ENCODE data around the gene RFX4. TPM values are rescaled to one million over a fixed set of nuclear protein-coding genes. Genes with fewer than 3 reads are reported as not detected.

The RFX4 gene
- total and polyA plus RNA-seq, 9 of the 15 experiments (the other 6 are each of a cell fraction or from before 2014, with no cell fraction given), result not detected

DNA sequence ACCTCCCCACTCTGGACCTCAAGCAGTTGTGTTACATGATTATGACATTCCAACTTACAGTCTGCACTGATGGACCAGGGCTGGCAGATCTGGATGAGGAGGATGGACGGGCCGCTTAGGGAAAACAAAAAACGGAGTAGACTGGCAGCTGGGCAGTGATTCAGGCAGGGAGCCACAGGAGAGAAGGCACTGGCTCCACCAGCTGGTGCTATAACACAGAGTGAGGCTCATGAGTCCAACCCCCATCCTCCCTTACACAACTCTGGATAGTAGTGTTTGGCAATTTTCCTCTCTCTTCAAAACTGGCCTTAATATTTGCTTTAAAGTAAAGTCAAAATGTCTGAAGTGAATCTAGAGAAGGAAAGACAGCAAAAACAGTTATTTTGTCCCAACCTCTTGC, 181.9 kb downstream of the RFX4 start (continued):
- TF ChIP-seq MITF (IDR thresholded peaks at IDR 0.05) (no peak), ETV1 (tag; conservative IDR thresholded peaks at IDR 0.05; ENCODE audit: low read depth) (no peak), ZKSCAN3 (CRISPR knock-in tag; IDR thresholded peaks at IDR 0.05) (no peak), THRA (IDR thresholded peaks at IDR 0.05) (no peak), TBL1XR1 (IDR thresholded peaks at IDR 0.05; ENCODE audit: low read length in 2 of 2) (no peak)
- TF ChIP-seq, protein P1, sequence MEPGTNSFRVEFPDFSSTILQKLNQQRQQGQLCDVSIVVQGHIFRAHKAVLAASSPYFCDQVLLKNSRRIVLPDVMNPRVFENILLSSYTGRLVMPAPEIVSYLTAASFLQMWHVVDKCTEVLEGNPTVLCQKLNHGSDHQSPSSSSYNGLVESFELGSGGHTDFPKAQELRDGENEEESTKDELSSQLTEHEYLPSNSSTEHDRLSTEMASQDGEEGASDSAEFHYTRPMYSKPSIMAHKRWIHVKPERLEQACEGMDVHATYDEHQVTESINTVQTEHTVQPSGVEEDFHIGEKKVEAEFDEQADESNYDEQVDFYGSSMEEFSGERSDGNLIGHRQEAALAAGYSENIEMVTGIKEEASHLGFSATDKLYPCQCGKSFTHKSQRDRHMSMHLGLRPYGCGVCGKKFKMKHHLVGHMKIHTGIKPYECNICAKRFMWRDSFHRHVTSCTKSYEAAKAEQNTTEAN (CRISPR knock-in tag; IDR thresholded peaks at IDR 0.05), result no peak

DNA sequence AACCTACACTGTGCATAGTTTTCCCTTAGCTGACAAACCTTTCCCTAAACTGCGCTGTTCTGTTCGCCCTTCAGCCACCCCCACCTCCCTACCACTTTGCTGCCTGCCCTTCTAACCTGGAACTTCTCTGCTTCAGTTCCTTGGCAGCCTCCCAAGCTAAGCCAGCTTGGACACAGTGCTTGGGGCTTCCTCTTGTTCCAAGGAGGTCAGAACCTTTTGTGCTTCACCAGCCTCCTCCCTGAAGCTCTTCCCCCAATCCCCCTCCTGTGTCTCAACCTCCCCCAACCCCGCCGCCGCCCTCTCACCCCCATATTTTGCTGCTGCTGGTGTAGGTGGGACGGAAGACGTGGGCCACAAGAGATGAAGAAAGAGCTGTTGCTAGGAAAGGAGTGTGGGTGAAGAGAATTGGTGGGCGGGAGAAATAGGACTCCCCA, 183.6 kb downstream of the RFX4 start:
- Histone ChIP-seq H3K4me3 (no peak overlapping the region), H2AFZ (ENCODE audit: low read depth, low read length) (peak overlapping the region; percentile 75), H3K9me3 (replicated peaks; ENCODE audit: control insufficient read depth, insufficient read depth, low read depth, low read length) (no peaks in the 10 kb centered on the region), H3K27ac (ENCODE audit: extremely low read depth, low read depth, low read length) (no peak overlapping the region), H3K27me3 (ENCODE audit: control insufficient read depth in 2 of 2, insufficient read depth in 2 of 2, low read length in 2 of 2) (no peaks in the 10 kb centered on the region; a peak in 1 of 5 replicates), H3K4me1 (replicated peaks in 1 of 2; ENCODE audit: control insufficient read depth in 2 of 2, insufficient read depth in 2 of 2, low read length in 2 of 2) (peaks cover 3 to 6% of the 10 kb centered on the region in 2 experiments; a peak in 2 of 5 replicates), H3K79me2 (ENCODE audit: control insufficient read depth, insufficient read depth, low read length) (no peaks in the 10 kb centered on the region), H3K4me2 (ENCODE audit: insufficient read depth, low read length) (peak overlapping the region; percentile 41; the same call in 1 of the 2 replicates), H3K36me3 (ENCODE audit: control insufficient read depth, insufficient read depth, low read length) (no peaks in the 10 kb centered on the region), H3K9me1 (ENCODE audit: control insufficient read depth, insufficient read depth, low read length) (no peaks in the 10 kb centered on the region), H4K20me1 (replicated peaks; ENCODE audit: control insufficient read depth, insufficient read depth, low read length) (no peaks in the 10 kb centered on the region), H3K9ac (ENCODE audit: insufficient read depth in 1 of 2, low read depth in 2 of 2, low read length in 2 of 2) (peak overlapping the region in 1 of 2 experiments; percentile 43; a peak in 1 of 4 replicates)
- FAIRE-seq, result peak; percentile 70
- in situ Hi-C loops (cut with MboI), result no loop called here
- ChIA-PET CTCF (ENCODE audit: low intra/inter-chr PET ratio) (no interaction called here), POLR2A (interaction anchor here (0.6 to 1.4 kb wide), 3 partner anchors 9 to 182 kb away, joined by 3 read pairs; no protein-coding TSS in a partner anchor)
- WGBS (ENCODE audit: insufficient coverage, low coverage, missing lambda C conversion rate), result 32% methylated on average over 8 of the region's 8 CpGs
- BruUV-seq (replicated peaks), result no TSS peak
- DNase-seq (ENCODE audit: extremely low read depth in 1 of 4, low spot score in 3 of 4), result peak in 1 of 4 experiments; percentile 40
- ATAC-seq, result peak; percentile 51
- intact Hi-C loops (cut with micrococcal nuclease), result no loop called here
- TF ChIP-seq YBX1 (IDR thresholded peaks at IDR 0.05), result no peak
- TF ChIP-seq PKNOX1 (IDR thresholded peaks at IDR 0.05), result no peak
- TF ChIP-seq TAF7 (tag; IDR thresholded peaks at IDR 0.05), result no peak
- TF ChIP-seq, protein P2, sequence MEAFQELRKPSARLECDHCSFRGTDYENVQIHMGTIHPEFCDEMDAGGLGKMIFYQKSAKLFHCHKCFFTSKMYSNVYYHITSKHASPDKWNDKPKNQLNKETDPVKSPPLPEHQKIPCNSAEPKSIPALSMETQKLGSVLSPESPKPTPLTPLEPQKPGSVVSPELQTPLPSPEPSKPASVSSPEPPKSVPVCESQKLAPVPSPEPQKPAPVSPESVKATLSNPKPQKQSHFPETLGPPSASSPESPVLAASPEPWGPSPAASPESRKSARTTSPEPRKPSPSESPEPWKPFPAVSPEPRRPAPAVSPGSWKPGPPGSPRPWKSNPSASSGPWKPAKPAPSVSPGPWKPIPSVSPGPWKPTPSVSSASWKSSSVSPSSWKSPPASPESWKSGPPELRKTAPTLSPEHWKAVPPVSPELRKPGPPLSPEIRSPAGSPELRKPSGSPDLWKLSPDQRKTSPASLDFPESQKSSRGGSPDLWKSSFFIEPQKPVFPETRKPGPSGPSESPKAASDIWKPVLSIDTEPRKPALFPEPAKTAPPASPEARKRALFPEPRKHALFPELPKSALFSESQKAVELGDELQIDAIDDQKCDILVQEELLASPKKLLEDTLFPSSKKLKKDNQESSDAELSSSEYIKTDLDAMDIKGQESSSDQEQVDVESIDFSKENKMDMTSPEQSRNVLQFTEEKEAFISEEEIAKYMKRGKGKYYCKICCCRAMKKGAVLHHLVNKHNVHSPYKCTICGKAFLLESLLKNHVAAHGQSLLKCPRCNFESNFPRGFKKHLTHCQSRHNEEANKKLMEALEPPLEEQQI (IDR thresholded peaks at IDR 0.05), result no peak
- peak; percentile 79 for TF ChIP-seq EGR1 (conservative IDR thresholded peaks at IDR 0.05)
- no peak for TF ChIP-seq XRCC5 (IDR thresholded peaks at IDR 0.05; ENCODE audit: low read depth, low read length)
- no peak for TF ChIP-seq DMBX1 (CRISPR knock-in tag; IDR thresholded peaks at IDR 0.05; ENCODE audit: borderline replicate concordance)
